HFF-Myc (cell line): Measurements from ENCODE around the gene ALG12.
"Not testable (repeated sequence)": the region's sequence is repeated elsewhere in the genome, so short reads cannot be mapped to it uniquely, and the experiment has no call there.

Experiments used
- DNase-seq: peaks from one replicate; pipeline ENCODE4 v3.0.0-alpha.2; 2011; ENCODE audit warnings: low read depth; ENCODE audit errors: extremely low read depth
- H3K4me3 ChIP-seq: replicated peaks from 2 replicates; pipeline ENCODE4 v1.5.1; 2011; ENCODE audit warnings: low read depth, mild to moderate bottlenecking, control low read depth, low read length
- TF ChIP-seq, protein P1 (sequence below): IDR thresholded peaks from 2 replicates; pipeline ENCODE4 v1.5.1; 2012; ENCODE audit warnings: mild to moderate bottlenecking, low read depth, low read length, control low read depth; ENCODE audit errors: missing control alignments

ALG12 gene

GRCh38 chr22:49948958-49949913, 31.0 kb upstream of the ALG12 start:
- TF ChIP-seq, protein P1, sequence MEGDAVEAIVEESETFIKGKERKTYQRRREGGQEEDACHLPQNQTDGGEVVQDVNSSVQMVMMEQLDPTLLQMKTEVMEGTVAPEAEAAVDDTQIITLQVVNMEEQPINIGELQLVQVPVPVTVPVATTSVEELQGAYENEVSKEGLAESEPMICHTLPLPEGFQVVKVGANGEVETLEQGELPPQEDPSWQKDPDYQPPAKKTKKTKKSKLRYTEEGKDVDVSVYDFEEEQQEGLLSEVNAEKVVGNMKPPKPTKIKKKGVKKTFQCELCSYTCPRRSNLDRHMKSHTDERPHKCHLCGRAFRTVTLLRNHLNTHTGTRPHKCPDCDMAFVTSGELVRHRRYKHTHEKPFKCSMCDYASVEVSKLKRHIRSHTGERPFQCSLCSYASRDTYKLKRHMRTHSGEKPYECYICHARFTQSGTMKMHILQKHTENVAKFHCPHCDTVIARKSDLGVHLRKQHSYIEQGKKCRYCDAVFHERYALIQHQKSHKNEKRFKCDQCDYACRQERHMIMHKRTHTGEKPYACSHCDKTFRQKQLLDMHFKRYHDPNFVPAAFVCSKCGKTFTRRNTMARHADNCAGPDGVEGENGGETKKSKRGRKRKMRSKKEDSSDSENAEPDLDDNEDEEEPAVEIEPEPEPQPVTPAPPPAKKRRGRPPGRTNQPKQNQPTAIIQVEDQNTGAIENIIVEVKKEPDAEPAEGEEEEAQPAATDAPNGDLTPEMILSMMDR = no peak
- no peak overlapping the region for H3K4me3 ChIP-seq
- no peak for DNase-seq

DNA sequence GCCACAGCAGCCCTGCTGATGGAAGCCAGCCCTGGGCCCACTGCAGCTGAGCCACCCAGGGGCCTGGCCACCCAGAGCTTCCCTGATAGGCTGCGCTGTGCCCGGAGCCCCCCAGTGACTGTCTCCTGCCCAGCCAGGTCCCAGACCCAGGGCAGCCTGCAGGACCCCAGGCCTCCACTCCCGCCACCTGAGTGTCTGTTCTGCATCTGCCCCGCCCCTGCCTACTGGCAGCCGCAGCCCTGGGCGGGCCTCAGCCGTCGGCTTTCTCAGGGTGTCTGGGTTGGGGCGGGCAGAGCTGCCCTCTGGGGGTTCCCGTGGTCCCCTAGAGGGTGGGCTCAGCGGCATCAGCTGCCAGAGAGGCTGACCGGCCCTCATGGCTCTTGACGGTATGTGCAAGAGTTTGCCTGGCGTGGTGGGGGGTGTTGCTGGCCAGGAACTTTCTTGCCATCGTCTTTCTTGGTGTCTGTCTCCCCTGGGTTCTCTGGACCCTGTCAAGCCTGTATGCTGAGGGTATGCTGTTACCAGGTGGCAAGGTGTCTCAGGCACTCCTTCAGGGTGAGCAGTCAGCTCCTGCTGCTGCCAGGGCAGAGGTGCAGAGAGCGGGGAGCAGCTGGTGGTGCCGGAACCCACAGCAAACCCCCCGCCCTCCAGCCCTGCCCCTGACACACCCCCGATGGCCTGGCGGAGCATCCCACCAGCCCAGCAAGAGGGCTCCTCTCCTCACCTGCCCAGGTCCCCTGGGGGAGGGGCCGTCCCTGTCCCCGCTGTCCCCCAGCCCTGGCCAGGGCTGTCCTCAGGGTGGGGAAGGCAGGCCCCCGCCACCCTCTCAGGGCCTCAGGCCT, 30.1 kb upstream of the ALG12 start:
- no peak overlapping the region for H3K4me3 ChIP-seq
- no peak for DNase-seq
- TF ChIP-seq, protein P1 = no peak

DNA sequence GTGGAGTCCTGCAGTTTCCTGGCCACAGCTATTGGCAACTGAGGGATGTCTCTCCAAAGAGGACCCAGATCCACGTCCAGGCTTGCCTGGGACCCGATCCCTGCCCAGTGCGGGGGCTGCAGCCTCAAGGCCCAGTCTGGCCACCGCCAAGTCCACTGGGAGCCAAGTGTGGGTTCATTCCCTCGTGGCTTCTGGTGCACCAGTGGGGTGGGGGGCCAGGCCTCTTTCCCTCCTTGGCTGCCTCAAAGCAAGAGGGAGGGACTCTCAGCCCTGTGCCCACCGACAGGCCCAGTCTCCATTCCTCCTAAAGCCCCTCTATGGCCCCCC, 29.0 kb upstream of the ALG12 start:
- H3K4me3 ChIP-seq = no peak overlapping the region
- TF ChIP-seq, protein P1 = no peak
- no peak for DNase-seq

DNA sequence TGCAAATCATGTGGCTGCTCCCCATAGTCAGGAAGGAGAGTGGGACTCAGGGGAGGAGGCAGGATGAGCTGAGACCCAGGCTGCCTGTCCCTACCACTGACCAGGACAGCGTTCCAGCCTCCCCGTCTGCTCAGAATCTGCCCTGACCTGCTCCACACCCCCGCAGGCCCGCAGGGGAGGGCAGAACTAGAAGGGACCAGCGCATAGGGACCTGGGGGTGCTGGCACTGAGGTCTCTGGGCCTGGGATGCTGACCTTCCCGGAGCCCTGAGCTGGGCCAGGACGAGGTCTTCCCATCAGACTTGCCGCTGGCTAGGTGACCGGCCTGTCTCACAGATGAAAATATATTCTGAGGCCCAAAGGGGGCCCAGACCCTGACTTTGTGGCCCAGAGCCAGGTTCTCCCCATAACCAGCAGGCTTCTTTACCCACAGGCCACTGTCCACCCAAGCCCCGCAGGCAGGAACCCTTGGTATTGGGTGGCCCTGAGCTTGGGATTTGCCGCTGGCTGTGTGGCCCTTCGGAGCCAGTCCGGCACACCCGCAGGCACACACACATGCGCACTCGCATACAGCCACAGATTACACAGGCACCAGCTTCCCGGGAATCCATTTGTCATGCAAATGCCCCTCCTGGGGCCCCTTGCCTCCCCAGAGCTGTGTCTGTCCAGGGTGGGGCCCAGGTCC, 28.5 kb upstream of the ALG12 start:
- TF ChIP-seq, protein P1 = no peak
- H3K4me3 ChIP-seq = no peak overlapping the region
- no peak for DNase-seq

DNA sequence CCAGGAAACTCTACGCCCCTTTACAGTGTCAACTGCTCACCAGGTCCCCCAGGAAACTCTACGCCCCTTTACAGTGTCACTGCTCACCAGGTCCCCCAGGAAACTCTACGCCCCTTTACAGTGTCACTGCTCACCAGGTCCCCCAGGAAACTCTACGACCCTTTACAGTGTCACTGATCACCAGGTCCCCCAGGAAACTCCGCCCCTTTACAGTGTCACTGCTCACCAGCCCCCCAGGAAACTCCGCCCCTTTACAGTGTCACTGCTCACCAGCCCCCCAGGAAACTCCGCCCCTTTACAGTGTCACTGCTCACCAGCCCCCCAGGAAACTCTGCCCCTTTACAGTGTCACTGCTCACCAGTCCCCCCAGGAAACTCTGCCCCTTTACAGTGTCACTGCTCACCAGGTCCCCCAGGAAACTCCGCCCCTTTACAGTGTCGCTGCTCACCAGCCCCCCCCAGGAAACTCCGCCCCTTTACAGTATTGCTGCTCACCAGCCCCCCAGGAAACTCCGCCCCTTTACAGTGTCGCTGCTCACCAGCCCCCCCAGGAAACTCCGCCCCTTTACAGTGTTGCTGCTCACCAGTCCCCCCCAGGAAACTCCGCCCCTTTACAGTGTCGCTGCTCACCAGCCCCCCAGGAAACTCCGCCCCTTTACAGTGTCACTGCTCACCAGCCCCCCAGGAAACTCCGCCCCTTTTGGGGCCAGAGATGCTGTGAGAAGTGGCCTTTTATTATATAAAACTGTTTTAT, 27.0 kb upstream of the ALG12 start:
- not testable (repeated sequence) for DNase-seq, H3K4me3 ChIP-seq

GRCh38 chr22:49944399-49944891, 26.2 kb upstream of the ALG12 start:
- TF ChIP-seq, protein P1 = no peak
- no peak overlapping the region for H3K4me3 ChIP-seq
- no peak for DNase-seq
